ENCODE measurements around the gene LPAR2.

DNA sequence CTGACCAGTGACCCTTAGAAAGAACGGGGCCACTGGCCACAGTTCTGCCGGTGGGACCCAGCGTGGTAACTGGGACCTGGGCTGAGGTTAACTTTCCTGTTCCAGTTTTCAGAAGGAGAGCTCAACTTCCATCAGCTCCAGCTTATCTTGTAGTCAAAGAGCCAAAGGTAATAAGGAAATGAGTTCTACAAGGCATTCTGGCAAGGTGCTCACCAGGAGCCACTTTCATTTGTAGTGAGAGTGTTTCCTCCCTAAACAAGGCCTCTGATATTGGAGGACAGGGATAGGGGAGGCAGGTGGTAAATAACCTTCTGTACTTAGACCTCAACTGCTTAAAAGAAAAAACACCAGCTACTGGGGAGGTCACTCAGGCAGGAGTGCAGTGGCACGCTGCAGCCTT is 47.6 kb downstream of the LPAR2 start:
- TF ChIP-seq, protein P1, sequence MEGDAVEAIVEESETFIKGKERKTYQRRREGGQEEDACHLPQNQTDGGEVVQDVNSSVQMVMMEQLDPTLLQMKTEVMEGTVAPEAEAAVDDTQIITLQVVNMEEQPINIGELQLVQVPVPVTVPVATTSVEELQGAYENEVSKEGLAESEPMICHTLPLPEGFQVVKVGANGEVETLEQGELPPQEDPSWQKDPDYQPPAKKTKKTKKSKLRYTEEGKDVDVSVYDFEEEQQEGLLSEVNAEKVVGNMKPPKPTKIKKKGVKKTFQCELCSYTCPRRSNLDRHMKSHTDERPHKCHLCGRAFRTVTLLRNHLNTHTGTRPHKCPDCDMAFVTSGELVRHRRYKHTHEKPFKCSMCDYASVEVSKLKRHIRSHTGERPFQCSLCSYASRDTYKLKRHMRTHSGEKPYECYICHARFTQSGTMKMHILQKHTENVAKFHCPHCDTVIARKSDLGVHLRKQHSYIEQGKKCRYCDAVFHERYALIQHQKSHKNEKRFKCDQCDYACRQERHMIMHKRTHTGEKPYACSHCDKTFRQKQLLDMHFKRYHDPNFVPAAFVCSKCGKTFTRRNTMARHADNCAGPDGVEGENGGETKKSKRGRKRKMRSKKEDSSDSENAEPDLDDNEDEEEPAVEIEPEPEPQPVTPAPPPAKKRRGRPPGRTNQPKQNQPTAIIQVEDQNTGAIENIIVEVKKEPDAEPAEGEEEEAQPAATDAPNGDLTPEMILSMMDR (IDR thresholded peaks at IDR 0.05), result no peak
- TF ChIP-seq POLR2AphosphoS5 (IDR thresholded peaks at IDR 0.05), result no peak
- TF ChIP-seq POLR2A (IDR thresholded peaks at IDR 0.05), result no peak

Data from suprapubic skin (tissue), 4 donors.